Fibroblast of lung (primary cell): Measurements from ENCODE around the gene AFAP1.

ENCODE experiments used
- EZH2 ChIP-seq: IDR thresholded peaks from 2 replicates; pipeline ENCODE4 v1.5.1; 2012; ENCODE audit warnings: low read length, control low read depth, mild to moderate bottlenecking; ENCODE audit errors: missing control alignments
- TF ChIP-seq, protein P1 (sequence below), 2 donors: IDR thresholded peaks in 1 of 2; conservative IDR thresholded peaks in 1 of 2; 1 replicate in 1 of 2; 2 replicates in 1 of 2; pipeline ENCODE4 v1.5.1; 2011 to 2012; ENCODE audit warnings: low read length in 2 of 2, control low read depth in 1 of 2, inconsistent platforms in 1 of 2, low read depth in 1 of 2, mild to moderate bottlenecking in 1 of 2

DNA sequence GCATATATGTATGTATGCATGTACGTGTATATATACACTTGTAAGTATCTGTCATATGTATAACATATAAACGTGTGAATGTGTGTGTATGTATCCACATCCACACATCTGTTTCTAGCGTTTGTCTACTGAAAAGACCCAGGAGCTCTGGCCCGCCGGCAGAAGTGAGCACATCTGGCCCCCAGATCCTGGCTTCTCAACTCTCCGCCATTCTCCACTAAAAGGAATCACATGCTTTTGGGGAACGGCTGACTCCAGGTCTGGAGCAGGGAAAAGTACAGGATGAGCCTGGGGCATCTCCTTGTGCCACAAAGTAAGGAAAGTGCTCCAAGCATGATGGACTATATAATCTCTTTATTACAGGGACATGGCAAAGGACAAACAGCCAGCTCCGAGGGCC lies 143.7 kb downstream of the AFAP1 start:
- TF ChIP-seq, protein P1, sequence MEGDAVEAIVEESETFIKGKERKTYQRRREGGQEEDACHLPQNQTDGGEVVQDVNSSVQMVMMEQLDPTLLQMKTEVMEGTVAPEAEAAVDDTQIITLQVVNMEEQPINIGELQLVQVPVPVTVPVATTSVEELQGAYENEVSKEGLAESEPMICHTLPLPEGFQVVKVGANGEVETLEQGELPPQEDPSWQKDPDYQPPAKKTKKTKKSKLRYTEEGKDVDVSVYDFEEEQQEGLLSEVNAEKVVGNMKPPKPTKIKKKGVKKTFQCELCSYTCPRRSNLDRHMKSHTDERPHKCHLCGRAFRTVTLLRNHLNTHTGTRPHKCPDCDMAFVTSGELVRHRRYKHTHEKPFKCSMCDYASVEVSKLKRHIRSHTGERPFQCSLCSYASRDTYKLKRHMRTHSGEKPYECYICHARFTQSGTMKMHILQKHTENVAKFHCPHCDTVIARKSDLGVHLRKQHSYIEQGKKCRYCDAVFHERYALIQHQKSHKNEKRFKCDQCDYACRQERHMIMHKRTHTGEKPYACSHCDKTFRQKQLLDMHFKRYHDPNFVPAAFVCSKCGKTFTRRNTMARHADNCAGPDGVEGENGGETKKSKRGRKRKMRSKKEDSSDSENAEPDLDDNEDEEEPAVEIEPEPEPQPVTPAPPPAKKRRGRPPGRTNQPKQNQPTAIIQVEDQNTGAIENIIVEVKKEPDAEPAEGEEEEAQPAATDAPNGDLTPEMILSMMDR (conservative IDR thresholded peaks at IDR 0.05 in 1 of 2, IDR thresholded peaks at IDR 0.05 in 1 of 2; ENCODE audit: low read depth in 1 of 2, low read length in 2 of 2): no peak
- no peak for TF ChIP-seq EZH2
